HCT116 (cell line): Measurements from ENCODE around the gene SIK1. TPM values are rescaled to one million over a fixed set of nuclear protein-coding genes. Genes with fewer than 3 reads are reported as not detected.

Experiments used
- ATAC-seq: fragments of 200-7000 bp; cut with Tn5 transposase; 2 replicates; pipeline ENCODE4 v1.9.1; 2020; ENCODE audit warnings: mild to moderate bottlenecking, moderate library complexity
- BruUV-seq: library from RNA; stranded (reverse); fragments of 400-500 nt; replicated peaks from 2 replicates; lab custom pipeline; 2021; lab: Mats Ljungman, UMichigan
- CTCF ChIA-PET: fragments of 300-600 bp; sonication (Branson Sonifier 250); formaldehyde crosslinking; loops from one replicate; lab custom pipeline; 2021; ENCODE audit warnings: antibody characterized with exemption; lab: Charles Lee
- POLR2A ChIA-PET: fragments of 300-600, 350-600 bp; sonication (Branson Sonifier 250); formaldehyde crosslinking; loops from one replicate; lab custom pipeline; 2021; ENCODE audit warnings: antibody characterized with exemption; lab: Charles Lee
- RAD21 ChIA-PET, 2 experiments: fragments of 300-600 bp; sonication (Branson Sonifier 250); formaldehyde crosslinking; loops; one replicate each; lab custom pipeline; 2023; ENCODE audit warnings: low total read pairs in 2 of 2; ENCODE audit not compliant: uncharacterized antibody in 2 of 2, unreplicated experiment in 2 of 2, low non-redundant PET in 1 of 2; lab: Charles Lee
- DNase-seq: peaks from one replicate; pipeline ENCODE4 v3.0.0-alpha.2; 2010; ENCODE audit warnings: low read depth, low spot score
- H2AFZ ChIP-seq: fragments of 200-600 bp; shearing (Covaris generic), sonication (generic); 2 replicates; pipeline ENCODE4 v1.6.1; 2017; ENCODE audit warnings: low read depth, mixed run types, mixed read lengths, antibody characterized with exemption, low read length; ENCODE audit not compliant: poor library complexity, severe bottlenecking
- H3K27ac ChIP-seq: 2 replicates; pipeline ENCODE4 v1.5.1; 2012; ENCODE audit warnings: low read depth, low read length
- H3K27me3 ChIP-seq: fragments of 200-600 bp; sonication (generic); 2 replicates; pipeline ENCODE4 v1.6.1; 2016; ENCODE audit warnings: mixed run types, low read length, mixed read lengths; ENCODE audit not compliant: insufficient read depth
- H3K36me3 ChIP-seq, 2 experiments: fragments of 200-500 bp in 1 of 2; fragments of 200-600 bp in 1 of 2; sonication (Bioruptor generic) in 1 of 2; sonication (generic) in 1 of 2; 2 replicates each; pipeline versions ENCODE4 v1.5.1 to v1.6.1; 2014 to 2016; ENCODE audit warnings: low read length in 2 of 2, inconsistent platforms in 1 of 2, mixed read lengths in 1 of 2, mixed run types in 1 of 2; ENCODE audit not compliant: insufficient read depth in 2 of 2, control insufficient read depth in 1 of 2
- H3K4me1 ChIP-seq, 2 experiments: fragments of 200-600 bp in 1 of 2; sonication (generic) in 1 of 2; 2 replicates each; pipeline versions ENCODE4 v1.5.1 to v1.6.1; 2012 to 2017; ENCODE audit warnings: low read length in 2 of 2, inconsistent platforms in 1 of 2, mild to moderate bottlenecking in 1 of 2, mixed read lengths in 1 of 2, mixed run types in 1 of 2, moderate library complexity in 1 of 2; ENCODE audit not compliant: insufficient read depth in 2 of 2, control insufficient read depth in 1 of 2
- H3K4me2 ChIP-seq: fragments of 200-600 bp; sonication (generic); 2 replicates; pipeline ENCODE4 v1.6.1; 2017; ENCODE audit warnings: mixed run types, low read length, mixed read lengths
- H3K4me3 ChIP-seq, 2 experiments: fragments of 200-600 bp in 1 of 2; sonication (generic) in 1 of 2; replicated peaks in 1 of 2; 2 replicates each; pipeline ENCODE4 v1.5.1; 2011 to 2016; ENCODE audit warnings: low read length in 2 of 2, control low read depth in 1 of 2, low read depth in 1 of 2, mild to moderate bottlenecking in 1 of 2, mixed read lengths in 1 of 2, mixed run types in 1 of 2
- H3K79me2 ChIP-seq: fragments of 200-600 bp; sonication (generic); 2 replicates; pipeline ENCODE4 v1.6.1; 2017; ENCODE audit warnings: mild to moderate bottlenecking, mixed run types, low read length, moderate library complexity, mixed read lengths; ENCODE audit not compliant: insufficient read depth
- H3K9ac ChIP-seq: fragments of 200-600 bp; sonication (generic); 2 replicates; pipeline ENCODE4 v1.6.1; 2016; ENCODE audit warnings: low read length, mixed read lengths
- H3K9me2 ChIP-seq: fragments of 200-600 bp; sonication (generic), shearing (Covaris generic); 2 replicates; pipeline ENCODE4 v1.6.1; 2017; ENCODE audit warnings: mixed run types, mild to moderate bottlenecking, moderate library complexity; ENCODE audit not compliant: insufficient read depth
- H3K9me3 ChIP-seq, 2 experiments: fragments of 200-500 bp in 1 of 2; fragments of 200-600 bp in 1 of 2; sonication (Bioruptor generic) in 1 of 2; sonication (generic) in 1 of 2; 2 replicates each; pipeline ENCODE4 v1.6.1; 2014 to 2017; ENCODE audit warnings: low read length in 2 of 2, mixed read lengths in 2 of 2, inconsistent platforms in 1 of 2, low read depth in 1 of 2, mild to moderate bottlenecking in 1 of 2, mixed run types in 1 of 2, moderate library complexity in 1 of 2; ENCODE audit not compliant: control insufficient read depth in 1 of 2, insufficient read depth in 1 of 2
- H4K20me1 ChIP-seq: fragments of 200-600 bp; sonication (generic), shearing (Covaris generic); 2 replicates; pipeline ENCODE4 v1.6.1; 2017; ENCODE audit warnings: mixed run types, mild to moderate bottlenecking, moderate library complexity; ENCODE audit not compliant: insufficient read depth
- CTCF ChIP-seq, 3 experiments: fragments of 200-600 bp in 1 of 3; sonication (generic) in 1 of 3; IDR thresholded peaks in 2 of 3; conservative IDR thresholded peaks in 1 of 3; 2 replicates each; pipeline ENCODE4 v1.5.1; 2012 to 2017; ENCODE audit warnings: low read depth in 2 of 3, low read length in 2 of 3, antibody characterized with exemption in 1 of 3, borderline replicate concordance in 1 of 3, control low read depth in 1 of 3, mild to moderate bottlenecking in 1 of 3, mixed read lengths in 1 of 3, mixed run types in 1 of 3, moderate library complexity in 1 of 3; ENCODE audit not compliant: insufficient read depth in 1 of 3
- EZH2phosphoT487 ChIP-seq: fragments of 200-600 bp; IDR thresholded peaks from 2 replicates; pipeline ENCODE4 v1.6.1; 2018; ENCODE audit warnings: antibody characterized with exemption, borderline replicate concordance
- FOSL1 ChIP-seq: IDR thresholded peaks from 2 replicates; pipeline ENCODE4 v1.6.1; 2012; ENCODE audit warnings: low read depth
- POLR2AphosphoS5 ChIP-seq: IDR thresholded peaks from 2 replicates; pipeline ENCODE4 v1.6.1; 2011; ENCODE audit warnings: mild to moderate bottlenecking, low read depth, low read length, moderate library complexity
- SP1 ChIP-seq: IDR thresholded peaks from 2 replicates; pipeline ENCODE4 v1.6.1; 2012; ENCODE audit warnings: low read depth
- SRF ChIP-seq: IDR thresholded peaks from 2 replicates; pipeline ENCODE4 v1.6.1; 2012; ENCODE audit warnings: low read depth
- intact Hi-C: fragments of 100-400 bp; cut with micrococcal nuclease; formaldehyde crosslinking; loops from 2 replicates; pipeline ENCODE4 v1.10.0; 2022
- total RNA-seq: library from RNA; stranded (reverse); gene quantifications from one replicate; pipeline ENCODE4 v1.2.1, GENCODE V29; 2021; ENCODE audit not compliant: unreplicated experiment

SIK1 gene
- total RNA-seq, 1 experiment from 2014 or later = 14.7 TPM

- TF ChIP-seq CTCF (IDR thresholded peaks at IDR 0.05 in 2 of 3, conservative IDR thresholded peaks at IDR 0.05 in 1 of 3; ENCODE audit: borderline replicate concordance in 1 of 3, insufficient read depth in 1 of 3, low read depth in 2 of 3, low read length in 2 of 3) (no peak), SRF (no peak), FOSL1 (no peak), SP1 (no peak)
These were observed 56.8 kb downstream of the SIK1 start (continued) for GRCh38 chr21:43370091-43370658.

GRCh38 chr21:43369596-43370090, 57.3 kb downstream of the SIK1 start:
- Histone ChIP-seq H3K27me3 (no peaks in the 10 kb centered on the region), H3K36me3 (no peaks in the 10 kb centered on the region), H3K4me1 (no peaks in the 10 kb centered on the region), H3K4me2 (no peak overlapping the region), H3K27ac (no peak overlapping the region), H3K9me3 (no peaks in the 10 kb centered on the region), H2AFZ (no peak overlapping the region), H3K9me2 (no peaks in the 10 kb centered on the region), H3K79me2 (no peaks in the 10 kb centered on the region), H3K9ac (no peak overlapping the region), H4K20me1 (no peaks in the 10 kb centered on the region), H3K4me3 (no peak overlapping the region)
- no peak for ATAC-seq
- no peak for DNase-seq
- CTCF ChIA-PET = no interaction called here
- no TSS peak for BruUV-seq
- RAD21 ChIA-PET = no interaction called here
- intact Hi-C loops = no loop called here
- POLR2A ChIA-PET = no interaction called here
- no peak for TF ChIP-seq EZH2phosphoT487
- TF ChIP-seq SRF = no peak
- no peak for TF ChIP-seq POLR2AphosphoS5
